ENCODE data around the gene NAGS.

The NAGS gene

DNA sequence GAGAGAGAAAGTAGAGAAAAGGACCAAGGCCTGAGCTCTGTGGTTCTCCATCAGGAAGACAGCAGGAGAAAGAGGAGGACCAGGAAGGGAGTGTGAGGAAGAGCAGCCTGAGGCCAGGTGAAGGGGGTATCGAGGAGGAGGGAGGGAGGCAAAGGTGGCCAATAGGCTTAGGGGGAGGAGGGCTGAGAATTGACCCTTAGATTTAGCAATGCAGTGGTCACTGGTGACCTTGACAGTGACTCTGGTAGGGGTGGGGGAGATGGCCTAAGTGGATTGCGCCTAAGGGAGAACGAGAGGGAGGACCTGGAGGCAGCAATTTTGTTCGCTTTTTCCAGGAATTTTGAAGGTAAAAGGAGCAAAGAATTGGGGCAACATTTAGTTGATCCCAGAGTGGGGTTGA, 5.4 kb upstream of the NAGS start:
- Histone ChIP-seq H3K36me3 (replicated peaks) (no peaks in the 10 kb centered on the region), H3K27ac (no peak overlapping the region), H3K4me3 (ENCODE audit: low read depth, low read length) (no peak overlapping the region), H3K27me3 (replicated peaks) (peaks cover 2% of the 10 kb centered on the region)
- TF ChIP-seq, protein P1, sequence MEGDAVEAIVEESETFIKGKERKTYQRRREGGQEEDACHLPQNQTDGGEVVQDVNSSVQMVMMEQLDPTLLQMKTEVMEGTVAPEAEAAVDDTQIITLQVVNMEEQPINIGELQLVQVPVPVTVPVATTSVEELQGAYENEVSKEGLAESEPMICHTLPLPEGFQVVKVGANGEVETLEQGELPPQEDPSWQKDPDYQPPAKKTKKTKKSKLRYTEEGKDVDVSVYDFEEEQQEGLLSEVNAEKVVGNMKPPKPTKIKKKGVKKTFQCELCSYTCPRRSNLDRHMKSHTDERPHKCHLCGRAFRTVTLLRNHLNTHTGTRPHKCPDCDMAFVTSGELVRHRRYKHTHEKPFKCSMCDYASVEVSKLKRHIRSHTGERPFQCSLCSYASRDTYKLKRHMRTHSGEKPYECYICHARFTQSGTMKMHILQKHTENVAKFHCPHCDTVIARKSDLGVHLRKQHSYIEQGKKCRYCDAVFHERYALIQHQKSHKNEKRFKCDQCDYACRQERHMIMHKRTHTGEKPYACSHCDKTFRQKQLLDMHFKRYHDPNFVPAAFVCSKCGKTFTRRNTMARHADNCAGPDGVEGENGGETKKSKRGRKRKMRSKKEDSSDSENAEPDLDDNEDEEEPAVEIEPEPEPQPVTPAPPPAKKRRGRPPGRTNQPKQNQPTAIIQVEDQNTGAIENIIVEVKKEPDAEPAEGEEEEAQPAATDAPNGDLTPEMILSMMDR (IDR thresholded peaks at IDR 0.05; ENCODE audit: low read depth, low read length, missing control alignments) = no peak
- in situ Hi-C loops (cut with HindIII; ENCODE audit: low pct_ligation_motif_present, low sequenced_read_pairs) = no loop called here
- DNase-seq = no peak

DNA sequence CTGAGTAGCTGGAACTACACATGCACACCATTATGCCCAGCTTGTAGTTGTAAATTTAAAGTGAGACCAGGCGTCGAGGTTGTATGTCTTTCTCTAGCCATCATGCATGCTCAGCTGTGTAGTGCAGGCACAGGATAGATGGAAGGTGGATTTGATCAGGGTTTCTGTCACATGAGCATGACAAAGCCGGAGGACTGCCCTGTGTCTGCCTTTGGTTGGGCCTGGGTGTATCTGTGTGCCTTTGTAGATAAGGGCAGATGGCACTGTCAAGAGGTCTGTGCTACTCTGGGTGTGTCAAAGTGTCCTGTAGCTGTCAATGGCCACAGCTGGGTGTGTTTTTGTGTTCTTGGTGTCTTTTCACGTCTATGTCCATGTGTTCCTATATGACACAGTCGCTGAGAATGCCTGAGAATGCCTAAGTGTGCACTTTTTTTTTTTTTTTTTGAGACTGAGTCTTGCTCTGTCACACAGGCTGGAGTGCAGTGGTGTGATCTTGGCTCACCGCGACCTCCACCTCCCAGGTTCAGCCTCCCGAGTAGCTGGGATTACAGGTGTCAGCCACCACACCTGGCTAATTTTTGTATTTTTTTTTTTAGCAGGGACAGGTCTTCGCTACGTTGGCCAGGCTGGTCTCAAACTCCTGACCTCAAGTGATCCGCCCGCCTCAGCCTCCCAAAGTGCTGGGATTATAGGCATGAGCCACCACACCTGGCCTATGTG, 4.1 kb upstream of the NAGS start:
- in situ Hi-C loops (cut with HindIII; ENCODE audit: low pct_ligation_motif_present, low sequenced_read_pairs) = no loop called here
- no peak overlapping the region for H3K27ac ChIP-seq
- H3K4me3 ChIP-seq (ENCODE audit: low read depth, low read length) = no peak overlapping the region
- no peaks in the 10 kb centered on the region for H3K27me3 ChIP-seq (replicated peaks)
- DNase-seq = no peak
- TF ChIP-seq, protein P1 (IDR thresholded peaks at IDR 0.05; ENCODE audit: low read depth, low read length, missing control alignments) = no peak
- H3K36me3 ChIP-seq (replicated peaks) = no peaks in the 10 kb centered on the region

DNA sequence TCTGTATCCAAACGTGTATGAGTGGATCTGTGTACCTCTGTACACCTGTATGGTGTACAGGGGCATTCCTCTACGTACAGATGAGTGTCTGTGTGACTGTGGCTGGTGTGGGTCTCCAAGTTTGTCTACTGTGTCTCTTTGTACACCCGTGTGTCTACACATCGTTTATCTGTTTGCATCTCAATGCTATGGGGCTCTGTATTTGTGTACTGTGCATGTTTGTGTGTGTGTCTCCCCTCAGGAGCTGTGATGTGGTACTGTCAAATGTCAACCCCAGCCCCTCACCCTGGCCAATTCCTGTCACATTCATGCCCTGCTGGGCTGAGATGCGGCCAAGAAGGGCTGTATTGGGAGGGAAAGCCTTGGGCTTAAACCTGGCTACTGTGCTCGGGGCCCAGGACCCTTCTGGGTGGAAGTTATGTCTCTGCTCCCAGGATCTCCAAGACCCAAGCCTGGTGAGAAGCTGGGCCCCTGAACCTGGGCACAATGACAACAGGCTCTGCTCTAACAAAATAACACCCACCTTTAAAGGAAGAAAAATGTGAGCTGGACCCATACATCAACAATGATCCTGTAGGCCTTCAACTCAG, 3.5 kb upstream of the NAGS start:
- TF ChIP-seq, protein P1 (IDR thresholded peaks at IDR 0.05; ENCODE audit: low read depth, low read length, missing control alignments) = no peak
- no peak overlapping the region for H3K4me3 ChIP-seq (ENCODE audit: low read depth, low read length)
- H3K27me3 ChIP-seq (replicated peaks) = no peaks in the 10 kb centered on the region
- no peaks in the 10 kb centered on the region for H3K36me3 ChIP-seq (replicated peaks)
- H3K27ac ChIP-seq = no peak overlapping the region
- in situ Hi-C loops (cut with HindIII; ENCODE audit: low pct_ligation_motif_present, low sequenced_read_pairs) = no loop called here
- no peak for DNase-seq

DNA sequence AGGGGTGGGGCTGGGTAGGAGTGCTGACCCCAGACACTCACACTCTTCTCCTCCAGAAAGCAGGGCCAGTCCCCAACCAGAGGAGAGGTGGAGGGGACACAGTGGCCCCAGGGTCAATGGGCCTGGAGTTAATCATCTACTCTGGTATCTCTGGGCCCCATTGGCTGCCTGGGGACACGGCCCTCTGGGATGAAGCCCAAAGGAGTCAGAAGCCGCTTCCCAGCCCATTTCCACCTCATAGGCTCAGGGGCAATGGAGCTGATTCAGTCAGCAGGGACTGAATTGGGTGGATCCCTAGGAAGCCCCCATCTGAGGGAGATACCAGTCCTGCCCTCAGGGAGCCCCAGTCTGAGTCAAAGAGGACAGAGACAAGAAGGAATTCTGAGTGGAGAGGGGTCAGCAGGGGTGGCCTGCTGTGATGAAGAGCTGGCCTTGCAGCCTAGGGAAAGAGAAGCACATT, 2.9 kb upstream of the NAGS start:
- Histone ChIP-seq H3K27ac (no peak overlapping the region), H3K27me3 (replicated peaks) (no peaks in the 10 kb centered on the region), H3K4me3 (ENCODE audit: low read depth, low read length) (no peak overlapping the region), H3K36me3 (replicated peaks) (no peaks in the 10 kb centered on the region)
- TF ChIP-seq, protein P1 (IDR thresholded peaks at IDR 0.05; ENCODE audit: low read depth, low read length, missing control alignments) = no peak
- in situ Hi-C loops (cut with HindIII; ENCODE audit: low pct_ligation_motif_present, low sequenced_read_pairs) = no loop called here
- DNase-seq = no peak

DNA sequence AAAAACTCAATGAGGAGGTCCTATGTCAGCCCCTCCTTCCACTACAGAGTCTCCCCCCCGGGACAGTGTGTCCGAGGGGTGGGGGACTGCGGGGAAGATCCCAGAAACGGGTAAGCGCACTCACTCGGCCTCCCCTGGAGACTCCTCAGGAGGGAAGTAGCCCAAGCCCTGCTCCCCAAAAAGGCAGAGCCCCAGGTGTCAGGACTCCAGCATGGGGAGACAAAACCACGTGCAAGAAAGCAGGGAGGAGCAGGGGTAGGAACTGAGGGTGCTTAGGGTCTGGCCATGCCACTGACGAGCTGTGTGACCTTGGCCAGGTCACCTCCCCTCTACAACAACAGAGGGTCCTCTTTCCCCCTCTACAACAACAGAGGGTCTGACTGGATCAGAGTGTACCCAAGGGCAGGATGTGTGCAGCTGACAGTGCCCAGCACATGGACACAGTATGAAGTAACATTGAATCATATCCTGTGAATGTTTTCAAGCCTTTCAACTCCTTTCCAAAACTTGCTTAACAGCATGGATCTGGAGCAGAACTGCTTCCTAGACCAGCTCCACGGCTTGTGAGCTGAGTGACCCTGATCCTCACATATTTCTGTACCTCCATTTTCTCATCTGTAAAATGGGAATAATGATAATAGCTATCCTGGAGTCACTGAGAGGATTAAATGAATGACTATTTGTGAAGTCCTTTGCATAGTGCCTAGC, 2.1 kb upstream of the NAGS start:
- TF ChIP-seq, protein P1 (IDR thresholded peaks at IDR 0.05; ENCODE audit: low read depth, low read length, missing control alignments) = no peak
- in situ Hi-C loops (cut with HindIII; ENCODE audit: low pct_ligation_motif_present, low sequenced_read_pairs) = no loop called here
- Histone ChIP-seq H3K36me3 (replicated peaks) (no peaks in the 10 kb centered on the region), H3K4me3 (ENCODE audit: low read depth, low read length) (no peak overlapping the region), H3K27me3 (replicated peaks) (no peaks in the 10 kb centered on the region), H3K27ac (no peak overlapping the region)
- DNase-seq = peak; percentile 57

Measured in brain microvascular endothelial cell (primary cell).